ENCODE measurements around the gene ARF6.
"Not testable (repeated sequence)": the region's sequence is repeated elsewhere in the genome, so short reads cannot be mapped to it uniquely, and the experiment has no call there.

ARF6 gene

DNA sequence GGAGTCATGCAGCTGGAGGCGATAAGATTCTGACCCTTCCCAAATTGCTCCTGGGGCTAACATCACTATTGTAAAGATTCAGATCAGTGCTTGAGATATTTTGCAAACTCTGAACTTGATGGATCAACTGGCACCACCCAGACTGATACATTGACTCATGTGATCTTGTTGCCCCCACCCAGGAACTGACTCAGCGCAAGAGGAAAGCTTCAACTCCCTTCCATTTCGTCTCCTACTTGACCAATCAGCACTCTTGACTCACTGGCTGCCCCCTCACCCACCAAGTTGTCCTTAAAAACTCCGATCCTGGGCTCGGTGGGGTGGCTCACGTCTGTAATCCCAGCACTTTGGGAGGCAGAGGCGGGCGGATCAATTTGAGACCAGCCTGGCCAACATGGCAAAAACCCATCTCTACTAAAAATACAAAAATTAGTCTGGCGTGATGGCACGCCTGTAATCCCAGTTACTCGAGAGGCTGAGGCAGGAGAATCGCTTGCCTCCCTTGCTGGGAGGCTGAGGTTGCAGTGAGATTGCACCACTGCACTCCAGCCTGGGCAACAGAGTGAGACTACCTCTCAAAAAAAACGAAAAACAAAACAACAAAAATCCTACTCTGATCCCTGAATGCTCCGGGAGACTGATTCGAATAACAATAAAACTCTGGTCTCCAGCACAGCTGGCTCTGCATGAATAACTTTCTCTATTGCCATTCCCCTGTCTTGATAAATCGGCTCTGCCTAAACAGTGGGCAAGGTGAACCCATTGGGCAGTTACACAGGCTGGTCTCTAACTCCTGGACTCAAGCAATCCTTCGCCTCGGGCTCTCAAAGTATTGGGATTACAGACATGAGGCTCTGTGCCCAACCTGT, 9.8 kb upstream of the ARF6 start:
- in situ Hi-C loops (cut with HindIII; ENCODE audit: low pct_unique_long_range_greater_than_20kb, low sequenced_read_pairs) = no loop called here
- no peak for DNase-seq (ENCODE audit: low read depth in 1 of 2, low spot score in 1 of 2)
- TF ChIP-seq JUND (IDR thresholded peaks at IDR 0.05; ENCODE audit: low read depth) = no peak

DNA sequence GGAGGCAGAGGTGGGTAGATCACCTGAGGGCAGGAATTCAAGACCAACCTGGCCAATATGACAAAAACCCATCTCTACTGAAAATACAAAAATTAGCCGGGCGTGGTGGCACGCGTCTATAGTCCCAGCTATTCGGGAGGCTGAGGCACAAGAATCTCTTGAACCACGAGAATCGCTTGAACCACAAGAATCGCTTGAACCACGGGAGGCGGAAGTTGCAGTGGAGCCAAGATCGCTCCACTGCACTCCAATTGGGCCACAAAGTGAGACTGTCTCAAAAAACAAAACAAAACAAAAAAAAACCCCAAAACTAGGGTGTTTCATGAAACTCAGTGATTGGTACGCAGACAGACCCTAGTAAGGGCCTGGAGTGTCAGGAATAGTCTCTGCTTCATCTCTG, 6.4 kb upstream of the ARF6 start:
- no peak for TF ChIP-seq JUND (IDR thresholded peaks at IDR 0.05; ENCODE audit: low read depth)
- in situ Hi-C loops (cut with HindIII; ENCODE audit: low pct_unique_long_range_greater_than_20kb, low sequenced_read_pairs) = no loop called here
- DNase-seq (ENCODE audit: low read depth in 1 of 2, low spot score in 1 of 2) = no peak

- in situ Hi-C loops (cut with HindIII; ENCODE audit: low pct_unique_long_range_greater_than_20kb, low sequenced_read_pairs) = no loop called here
- DNase-seq (ENCODE audit: low read depth in 1 of 2, low spot score in 1 of 2) = no peak
Measured at GRCh38 chr14:49888293-49888692, 4.6 kb upstream of the ARF6 start.

GRCh38 chr14:49892301-49892635, 614 bp upstream of the ARF6 start:
- no peak for TF ChIP-seq JUND (IDR thresholded peaks at IDR 0.05; ENCODE audit: low read depth)
- in situ Hi-C loops (cut with HindIII; ENCODE audit: low pct_unique_long_range_greater_than_20kb, low sequenced_read_pairs) = no loop called here
- peak; percentile 89 to 90 for DNase-seq (ENCODE audit: low read depth in 1 of 2, low spot score in 1 of 2)

More at GRCh38 chr14:49888293-49888692, 4.6 kb upstream of the ARF6 start:
- TF ChIP-seq JUND (IDR thresholded peaks at IDR 0.05; ENCODE audit: low read depth) = no peak

DNA sequence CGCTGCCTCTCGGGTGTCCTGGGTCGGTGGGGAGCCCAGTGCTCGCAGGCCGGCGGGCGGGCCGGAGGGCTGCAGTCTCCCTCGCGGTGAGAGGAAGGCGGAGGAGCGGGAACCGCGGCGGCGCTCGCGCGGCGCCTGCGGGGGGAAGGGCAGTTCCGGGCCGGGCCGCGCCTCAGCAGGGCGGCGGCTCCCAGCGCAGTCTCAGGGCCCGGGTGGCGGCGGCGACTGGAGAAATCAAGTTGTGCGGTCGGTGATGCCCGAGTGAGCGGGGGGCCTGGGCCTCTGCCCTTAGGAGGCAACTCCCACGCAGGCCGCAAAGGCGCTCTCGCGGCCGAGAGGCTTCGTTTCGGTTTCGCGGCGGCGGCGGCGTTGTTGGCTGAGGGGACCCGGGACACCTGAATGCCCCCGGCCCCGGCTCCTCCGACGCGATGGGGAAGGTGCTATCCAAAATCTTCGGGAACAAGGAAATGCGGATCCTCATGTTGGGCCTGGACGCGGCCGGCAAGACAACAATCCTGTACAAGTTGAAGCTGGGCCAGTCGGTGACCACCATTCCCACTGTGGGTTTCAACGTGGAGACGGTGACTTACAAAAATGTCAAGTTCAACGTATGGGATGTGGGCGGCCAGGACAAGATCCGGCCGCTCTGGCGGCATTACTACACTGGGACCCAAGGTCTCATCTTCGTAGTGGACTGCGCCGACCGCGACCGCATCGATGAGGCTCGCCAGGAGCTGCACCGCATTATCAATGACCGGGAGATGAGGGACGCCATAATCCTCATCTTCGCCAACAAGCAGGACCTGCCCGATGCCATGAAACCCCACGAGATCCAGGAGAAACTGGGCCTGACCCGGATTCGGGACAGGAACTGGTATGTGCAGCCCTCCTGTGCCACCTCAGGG, 679 bp downstream of the ARF6 start:
- no peak for TF ChIP-seq JUND (IDR thresholded peaks at IDR 0.05; ENCODE audit: low read depth)
- peak; percentile 48 to 53 for DNase-seq (ENCODE audit: low read depth in 1 of 2, low spot score in 1 of 2)
- in situ Hi-C loops (cut with HindIII; ENCODE audit: low pct_unique_long_range_greater_than_20kb, low sequenced_read_pairs) = no loop called here

- DNase-seq (ENCODE audit: low read depth in 1 of 2, low spot score in 1 of 2); in situ Hi-C loops (cut with HindIII; ENCODE audit: low pct_unique_long_range_greater_than_20kb, low sequenced_read_pairs): not testable (repeated sequence)
Measured at GRCh38 chr14:49894214-49895107, 1.6 kb downstream of the ARF6 start.

- in situ Hi-C loops (cut with HindIII; ENCODE audit: low pct_unique_long_range_greater_than_20kb, low sequenced_read_pairs) = no loop called here
- DNase-seq (ENCODE audit: low read depth in 1 of 2, low spot score in 1 of 2) = peak in 1 of 2 experiments; percentile 42
- no peak for TF ChIP-seq JUND (IDR thresholded peaks at IDR 0.05; ENCODE audit: low read depth)
Measured at GRCh38 chr14:49895480-49895879, 2.6 kb downstream of the ARF6 start.

DNA sequence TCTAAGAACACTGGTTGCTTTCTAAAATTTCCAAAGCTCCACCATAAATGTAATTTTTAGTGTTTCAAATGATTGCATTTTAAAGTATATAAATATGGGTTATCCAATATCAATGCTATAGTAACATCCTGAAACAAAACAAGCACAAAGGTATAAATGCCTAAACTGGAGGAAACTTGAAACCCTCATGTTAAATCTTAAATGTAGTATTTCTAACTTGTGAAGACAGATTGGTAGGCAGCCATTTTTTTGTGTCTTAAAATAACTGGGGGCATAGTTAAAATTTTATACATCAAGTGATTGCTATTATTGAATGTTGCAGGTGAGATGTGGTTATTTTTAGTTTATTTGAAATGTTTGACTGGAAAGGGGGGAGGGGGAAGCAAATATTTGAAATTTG, 3.4 kb downstream of the ARF6 start:
- DNase-seq (ENCODE audit: low read depth in 1 of 2, low spot score in 1 of 2); in situ Hi-C loops (cut with HindIII; ENCODE audit: low pct_unique_long_range_greater_than_20kb, low sequenced_read_pairs): not testable (repeated sequence)

- in situ Hi-C loops (cut with HindIII; ENCODE audit: low pct_unique_long_range_greater_than_20kb, low sequenced_read_pairs) = no loop called here
- DNase-seq (ENCODE audit: low read depth in 1 of 2, low spot score in 1 of 2) = no peak
- TF ChIP-seq JUND (IDR thresholded peaks at IDR 0.05; ENCODE audit: low read depth) = no peak
Measured at GRCh38 chr14:49896966-49897365, 4.1 kb downstream of the ARF6 start.

- no peak for TF ChIP-seq JUND (IDR thresholded peaks at IDR 0.05; ENCODE audit: low read depth)
- in situ Hi-C loops (cut with HindIII; ENCODE audit: low pct_unique_long_range_greater_than_20kb, low sequenced_read_pairs) = no loop called here
- DNase-seq (ENCODE audit: low read depth in 1 of 2, low spot score in 1 of 2) = no peak
Measured at GRCh38 chr14:49897414-49897813, 4.5 kb downstream of the ARF6 start.

GRCh38 chr14:49897965-49898364, 5.1 kb downstream of the ARF6 start:
- TF ChIP-seq JUND (IDR thresholded peaks at IDR 0.05; ENCODE audit: low read depth) = peak; percentile 33; the same call in 1 of the 2 replicates
- peak; percentile 60 to 93 for DNase-seq (ENCODE audit: low read depth in 1 of 2, low spot score in 1 of 2)
- in situ Hi-C loops (cut with HindIII; ENCODE audit: low pct_unique_long_range_greater_than_20kb, low sequenced_read_pairs) = no loop called here

GRCh38 chr14:49898485-49898884, 5.6 kb downstream of the ARF6 start:
- TF ChIP-seq JUND (IDR thresholded peaks at IDR 0.05; ENCODE audit: low read depth) = no peak
- in situ Hi-C loops (cut with HindIII; ENCODE audit: low pct_unique_long_range_greater_than_20kb, low sequenced_read_pairs) = no loop called here
- peak in 1 of 2 experiments; percentile 20 for DNase-seq (ENCODE audit: low read depth in 1 of 2, low spot score in 1 of 2)

All from T47D (cell line).